Colonic mucosa (tissue), 4 donors: ENCODE data around the gene OPCML. TPM values are rescaled to one million over a fixed set of nuclear protein-coding genes. Genes with fewer than 3 reads are reported as not detected.

Experiments used
- DNase-seq: peaks from one replicate; pipeline ENCODE4 v3.0.0-alpha.2; 2020
- H3K27ac ChIP-seq: fragments of 200-600 bp; one replicate; pipeline ENCODE4 v1.8.0; 2021
- H3K27me3 ChIP-seq: fragments of 200-600 bp; one replicate; pipeline ENCODE4 v1.8.0; 2021
- H3K36me3 ChIP-seq: fragments of 200-600 bp; one replicate; pipeline ENCODE4 v1.8.0; 2021
- H3K4me1 ChIP-seq: fragments of 200-600 bp; one replicate; pipeline ENCODE4 v1.8.0; 2021; ENCODE audit warnings: mild to moderate bottlenecking
- H3K4me3 ChIP-seq: fragments of 200-600 bp; one replicate; pipeline ENCODE4 v1.8.0; 2021
- H3K9ac ChIP-seq, 2 donors: one replicate each; pipeline ENCODE4 v1.7.0; 2013; ENCODE audit warnings: control low read depth in 2 of 2, low read depth in 2 of 2, low read length in 2 of 2
- H3K9me3 ChIP-seq: fragments of 200-600 bp; one replicate; pipeline ENCODE4 v1.8.0; 2021
- intact Hi-C: fragments of 100-400 bp; cut with DNase I; formaldehyde crosslinking; loops from one replicate; pipeline ENCODE4 v1.14.1; 2022
- total RNA-seq, 2 donors: library from RNA; stranded (reverse); fragmentation: NEBNext Ultra II Directional in 1 of 2; extraction: Animal tissue kit (Norgen Biotek cat#: 25700) in 1 of 2; gene quantifications; one replicate each; pipeline ENCODE4 v1.2.1, GENCODE V29; 2021
- TF ChIP-seq, protein P1 (sequence below): fragments of 200-600 bp; IDR thresholded peaks from one replicate; pipeline ENCODE4 v1.8.0; 2022; ENCODE audit warnings: antibody characterized with exemption, mild to moderate bottlenecking
- donor health status: healthy.
- donor health status: DM: no; HTN: no; CAD: no.
- donor health status: DM: no; HTN: no; CAD: no.

The OPCML gene
- total RNA-seq, 2 donors from 2014 or later: 0.08 TPM; not detected in 1

DNA sequence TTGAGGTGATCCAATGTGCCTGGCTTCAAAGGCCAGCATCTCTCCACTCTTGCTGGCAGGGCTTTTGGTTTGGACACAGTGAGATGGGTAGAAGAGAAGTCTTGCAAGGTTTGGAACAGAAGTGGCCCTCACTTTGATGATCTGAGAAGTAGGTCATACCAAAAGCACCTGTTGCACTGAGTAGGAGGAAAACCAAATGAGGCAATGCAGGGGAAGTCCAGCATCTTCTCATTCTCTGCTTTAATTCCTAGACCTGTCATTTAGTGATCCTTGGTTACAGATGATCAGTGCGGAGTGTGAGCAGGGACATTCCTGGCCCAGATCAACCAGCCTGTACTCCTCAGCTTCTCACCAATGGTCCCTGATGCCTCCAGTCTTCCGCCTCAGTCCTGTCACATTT, 990.5 kb downstream of the OPCML start:
- no peak for DNase-seq
- no peaks in the 10 kb centered on the region for H3K4me1 ChIP-seq
- H3K4me3 ChIP-seq: no peak overlapping the region
- intact Hi-C loops: no loop called here
- TF ChIP-seq, protein P1, sequence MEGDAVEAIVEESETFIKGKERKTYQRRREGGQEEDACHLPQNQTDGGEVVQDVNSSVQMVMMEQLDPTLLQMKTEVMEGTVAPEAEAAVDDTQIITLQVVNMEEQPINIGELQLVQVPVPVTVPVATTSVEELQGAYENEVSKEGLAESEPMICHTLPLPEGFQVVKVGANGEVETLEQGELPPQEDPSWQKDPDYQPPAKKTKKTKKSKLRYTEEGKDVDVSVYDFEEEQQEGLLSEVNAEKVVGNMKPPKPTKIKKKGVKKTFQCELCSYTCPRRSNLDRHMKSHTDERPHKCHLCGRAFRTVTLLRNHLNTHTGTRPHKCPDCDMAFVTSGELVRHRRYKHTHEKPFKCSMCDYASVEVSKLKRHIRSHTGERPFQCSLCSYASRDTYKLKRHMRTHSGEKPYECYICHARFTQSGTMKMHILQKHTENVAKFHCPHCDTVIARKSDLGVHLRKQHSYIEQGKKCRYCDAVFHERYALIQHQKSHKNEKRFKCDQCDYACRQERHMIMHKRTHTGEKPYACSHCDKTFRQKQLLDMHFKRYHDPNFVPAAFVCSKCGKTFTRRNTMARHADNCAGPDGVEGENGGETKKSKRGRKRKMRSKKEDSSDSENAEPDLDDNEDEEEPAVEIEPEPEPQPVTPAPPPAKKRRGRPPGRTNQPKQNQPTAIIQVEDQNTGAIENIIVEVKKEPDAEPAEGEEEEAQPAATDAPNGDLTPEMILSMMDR: no peak
- H3K9ac ChIP-seq: no peak overlapping the region
- H3K27ac ChIP-seq: no peak overlapping the region
- H3K9me3 ChIP-seq: no peaks in the 10 kb centered on the region
- no peaks in the 10 kb centered on the region for H3K36me3 ChIP-seq
- H3K27me3 ChIP-seq: no peaks in the 10 kb centered on the region

- intact Hi-C loops: no loop called here
- TF ChIP-seq, protein P1: no peak
- no peak overlapping the region for H3K4me3 ChIP-seq
Observed at GRCh38 chr11:132540581-132540980, 991.7 kb downstream of the OPCML start.

GRCh38 chr11:132539590-132540368, 992.5 kb downstream of the OPCML start:
- Histone ChIP-seq H3K27me3 (no peaks in the 10 kb centered on the region), H3K36me3 (no peaks in the 10 kb centered on the region), H3K9me3 (no peaks in the 10 kb centered on the region), H3K9ac (no peak overlapping the region), H3K27ac (no peak overlapping the region), H3K4me3 (no peak overlapping the region), H3K4me1 (no peaks in the 10 kb centered on the region)
- intact Hi-C loops: no loop called here
- DNase-seq: no peak
- TF ChIP-seq, protein P1: no peak

More at GRCh38 chr11:132540581-132540980, 991.7 kb downstream of the OPCML start:
- no peak for DNase-seq
- H3K9me3 ChIP-seq: no peaks in the 10 kb centered on the region
- H3K4me1 ChIP-seq: no peaks in the 10 kb centered on the region
- H3K27me3 ChIP-seq: no peaks in the 10 kb centered on the region
- no peak overlapping the region for H3K9ac ChIP-seq
- no peaks in the 10 kb centered on the region for H3K36me3 ChIP-seq
- no peak overlapping the region for H3K27ac ChIP-seq

DNA sequence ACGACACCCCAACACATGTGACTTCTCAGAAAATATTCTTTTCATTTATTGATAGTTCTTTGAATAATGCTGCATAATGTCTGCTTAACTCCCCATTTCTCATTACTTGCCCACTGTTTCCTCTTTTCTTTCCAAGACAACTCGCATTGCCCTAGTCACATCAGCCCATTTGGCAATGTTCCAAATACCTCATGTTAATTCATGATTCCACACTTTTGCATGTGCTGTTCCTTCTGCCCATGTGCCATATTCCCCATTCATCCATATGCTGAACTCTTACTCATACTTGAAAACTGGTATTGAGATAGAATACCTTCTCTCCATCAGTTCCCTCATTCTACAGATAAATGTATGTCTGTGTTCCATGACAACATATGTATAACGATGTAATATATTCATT, 993.7 kb downstream of the OPCML start:
- DNase-seq: no peak
- intact Hi-C loops: no loop called here
- H3K27me3 ChIP-seq: no peaks in the 10 kb centered on the region
- H3K9me3 ChIP-seq: no peaks in the 10 kb centered on the region
- TF ChIP-seq, protein P1: no peak
- H3K36me3 ChIP-seq: no peaks in the 10 kb centered on the region
- H3K4me1 ChIP-seq: no peaks in the 10 kb centered on the region
- H3K27ac ChIP-seq: no peak overlapping the region
- no peak overlapping the region for H3K4me3 ChIP-seq
- H3K9ac ChIP-seq: no peak overlapping the region

GRCh38 chr11:132535830-132536229, 996.5 kb downstream of the OPCML start:
- Histone ChIP-seq H3K27me3 (no peaks in the 10 kb centered on the region), H3K36me3 (no peaks in the 10 kb centered on the region), H3K4me3 (no peak overlapping the region), H3K27ac (no peak overlapping the region), H3K9me3 (no peaks in the 10 kb centered on the region), H3K4me1 (no peaks in the 10 kb centered on the region), H3K9ac (no peak overlapping the region)
- no peak for DNase-seq
- TF ChIP-seq, protein P1: no peak
- intact Hi-C loops: no loop called here
